DMS 273 (cell line): ENCODE results near the gene NLRC4.
"Not testable (repeated sequence)": the region's sequence is repeated elsewhere in the genome, so short reads cannot be mapped to it uniquely, and the experiment has no call there.

Experiments used
- DNase-seq: peaks from one replicate; lab custom pipeline; 2025; ENCODE audit not compliant: unreplicated experiment; lab: John Stamatoyannopoulos, UW

Gene NLRC4

DNA sequence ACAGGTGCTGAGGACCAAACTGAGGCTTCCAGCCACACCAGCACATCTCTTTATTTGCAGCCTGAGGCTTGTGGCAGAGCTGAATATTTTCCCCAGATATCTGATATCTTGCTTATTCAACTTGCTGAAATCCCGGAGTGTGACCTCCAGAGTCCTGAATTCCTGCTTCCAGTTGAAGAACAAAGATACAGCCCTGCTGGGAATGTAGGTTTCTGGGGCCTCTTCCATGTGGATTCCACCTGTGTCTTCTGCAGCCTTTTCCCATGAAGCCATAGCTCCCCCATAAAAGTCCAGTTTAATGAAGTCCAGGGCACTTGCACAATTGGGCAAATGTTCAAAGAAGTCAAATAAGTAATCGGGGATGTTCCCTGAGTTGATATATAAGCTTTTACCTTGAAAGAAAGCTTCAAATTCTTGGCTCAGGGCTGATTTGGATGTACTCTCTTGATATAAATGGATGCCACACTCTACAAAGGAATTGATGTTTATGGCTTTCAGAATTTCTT, 14.9 kb downstream of the NLRC4 start:
- DNase-seq, result no peak

GRCh38 chr2:32248299-32248698, 16.4 kb downstream of the NLRC4 start:
- no peak for DNase-seq

GRCh38 chr2:32246911-32247310, 17.8 kb downstream of the NLRC4 start:
- no peak for DNase-seq

DNA sequence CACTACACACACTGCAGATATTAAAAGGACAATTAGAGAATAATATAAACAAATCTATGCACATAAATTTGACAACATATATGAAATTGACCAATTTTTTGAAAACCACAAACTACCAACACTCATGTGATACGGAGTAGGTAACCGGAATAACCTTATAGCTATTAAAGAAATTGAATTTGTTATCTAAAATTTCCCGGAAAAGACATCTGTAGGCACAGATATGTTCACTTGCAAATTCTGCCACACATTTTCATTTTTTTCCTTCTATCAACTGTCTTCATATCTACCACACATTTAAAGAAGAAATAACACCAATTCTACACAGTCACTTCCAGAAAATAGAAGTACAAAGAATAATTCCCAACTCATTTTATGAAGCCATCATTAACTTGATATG, 22.4 kb downstream of the NLRC4 start:
- DNase-seq, result no peak

- DNase-seq, result no peak
Measured at GRCh38 chr2:32237996-32238395, 26.7 kb downstream of the NLRC4 start.

DNA sequence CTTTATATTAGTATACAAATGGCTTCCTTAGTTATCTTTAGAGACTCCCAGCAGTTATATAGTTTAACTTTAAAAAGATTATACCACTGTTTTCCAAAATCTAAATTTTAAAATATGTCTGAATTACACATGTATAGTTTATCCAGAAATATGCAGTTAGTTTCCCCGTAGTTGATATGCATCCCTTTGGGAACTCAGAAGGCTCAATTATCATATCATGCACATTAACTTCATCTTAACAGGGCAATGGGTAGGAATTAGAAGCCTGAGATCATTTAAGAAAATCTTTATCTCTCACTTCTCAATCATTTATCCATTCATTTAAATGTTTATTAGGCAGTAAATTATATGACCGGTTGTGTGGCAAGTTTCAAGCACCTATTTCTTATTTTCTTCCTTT, 27.2 kb downstream of the NLRC4 start:
- no peak for DNase-seq

DNA sequence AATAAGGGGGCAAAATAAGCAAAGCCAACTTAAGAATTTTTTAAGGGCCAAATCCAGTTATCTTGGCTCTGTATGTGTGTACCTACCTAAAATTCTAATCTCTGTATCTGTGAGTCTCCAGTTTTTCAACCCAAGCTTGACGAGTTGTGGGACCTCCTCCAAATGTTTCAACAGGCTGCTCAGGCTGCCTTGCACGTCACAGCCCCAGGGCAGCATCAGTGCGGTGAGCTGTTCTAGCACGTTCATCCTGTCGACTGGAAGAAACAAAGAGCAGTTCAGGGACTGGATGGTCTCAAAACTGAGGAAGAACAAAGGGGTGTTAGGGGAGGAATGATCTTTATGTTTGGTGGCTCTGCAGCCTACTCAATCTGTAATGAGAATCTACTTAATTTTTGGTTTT, 29.4 kb downstream of the NLRC4 start:
- DNase-seq, result no peak

DNA sequence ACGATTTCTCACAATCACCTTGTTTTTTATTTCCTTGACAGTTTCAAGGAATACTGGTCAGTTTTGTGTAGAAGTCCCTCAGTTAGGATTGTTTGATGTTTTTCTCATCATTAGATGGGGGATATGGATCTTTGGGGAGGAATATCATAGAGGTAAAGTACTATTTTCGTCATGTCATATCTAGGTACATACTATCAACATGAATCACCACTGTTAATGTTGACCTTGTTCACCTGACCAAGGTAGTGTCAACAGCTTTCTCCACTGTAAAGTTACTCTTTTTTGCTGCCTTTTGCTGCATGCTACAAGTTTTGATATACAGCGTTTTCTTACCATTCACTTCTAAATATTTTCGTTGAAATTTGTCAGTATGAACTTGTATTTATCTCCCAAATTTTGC, 32.7 kb downstream of the NLRC4 start:
- no peak for DNase-seq

DNA sequence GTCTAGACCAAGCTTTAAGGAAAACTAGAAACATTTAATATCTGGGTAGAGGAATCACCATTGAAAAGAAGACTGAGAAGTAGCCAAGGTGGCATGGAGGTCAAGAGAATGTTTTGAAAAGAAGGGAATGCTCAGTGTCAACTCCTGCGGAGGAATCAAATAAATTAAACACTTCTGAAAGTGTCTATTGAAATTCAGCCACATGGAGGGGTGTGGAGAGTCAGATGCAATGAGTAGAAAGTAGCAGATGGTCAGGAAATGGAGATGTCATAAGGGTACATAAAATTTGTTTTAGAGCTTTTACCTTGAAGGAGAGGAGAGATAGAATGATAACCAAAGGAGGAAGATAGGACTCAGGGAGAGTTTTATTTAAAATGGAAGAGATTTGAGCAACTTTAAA, 35.1 kb downstream of the NLRC4 start:
- peak; percentile 80 for DNase-seq

- no peak for DNase-seq
Measured at GRCh38 chr2:32228181-32228580, 36.5 kb downstream of the NLRC4 start.

- DNase-seq, result peak; percentile 8
Measured at GRCh38 chr2:32227492-32227891, 37.2 kb downstream of the NLRC4 start.

GRCh38 chr2:32222966-32223365, 41.7 kb downstream of the NLRC4 start:
- no peak for DNase-seq

GRCh38 chr2:32220445-32220844, 44.2 kb downstream of the NLRC4 start:
- no peak for DNase-seq

DNA sequence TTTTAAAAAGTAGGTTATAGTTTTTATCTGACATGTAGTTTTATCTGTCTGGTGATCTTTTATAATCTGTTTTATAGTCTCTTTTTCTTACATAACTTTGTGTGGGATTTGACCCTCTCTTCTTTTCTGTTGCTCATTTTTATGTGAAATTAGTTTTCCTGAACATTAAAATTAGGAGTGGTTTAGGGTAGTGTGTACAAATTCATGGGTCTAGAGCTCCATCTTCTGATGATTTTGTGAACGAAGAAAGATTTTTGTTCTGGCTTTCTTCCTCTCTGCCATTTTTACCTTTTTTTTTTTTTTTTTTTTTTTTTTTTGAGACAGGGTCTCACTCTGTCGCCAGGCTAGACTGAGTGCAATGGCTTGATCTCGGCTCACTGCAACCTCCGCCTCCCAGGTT, 52.4 kb downstream of the NLRC4 start:
- peak; percentile 11 for DNase-seq

- peak; percentile 18 for DNase-seq
Measured at GRCh38 chr2:32210767-32211408, 53.8 kb downstream of the NLRC4 start.

- DNase-seq, result not testable (repeated sequence)
Measured at GRCh38 chr2:32203428-32203827, 61.3 kb downstream of the NLRC4 start.

- DNase-seq, result no peak
Measured at GRCh38 chr2:32200814-32201213, 63.9 kb downstream of the NLRC4 start.

DNA sequence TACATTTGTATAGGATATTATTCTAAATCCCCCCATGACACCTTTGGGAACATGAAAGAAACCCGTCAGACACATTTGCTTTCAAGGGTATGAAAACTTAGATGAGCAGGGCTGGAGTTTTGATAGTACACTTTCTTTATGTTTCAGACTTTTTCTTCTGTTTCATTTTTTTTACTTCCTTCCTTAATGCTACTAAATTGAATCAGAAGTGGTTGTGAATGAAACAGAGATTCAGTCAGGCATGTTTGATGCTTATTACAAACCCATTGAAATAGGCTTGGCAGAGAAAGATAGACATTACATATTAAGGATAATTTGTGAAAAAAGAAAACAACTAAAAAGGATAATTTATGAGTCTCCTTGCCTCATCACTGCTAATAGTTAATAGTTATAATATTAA, 72.3 kb downstream of the NLRC4 start:
- DNase-seq, result no peak

DNA sequence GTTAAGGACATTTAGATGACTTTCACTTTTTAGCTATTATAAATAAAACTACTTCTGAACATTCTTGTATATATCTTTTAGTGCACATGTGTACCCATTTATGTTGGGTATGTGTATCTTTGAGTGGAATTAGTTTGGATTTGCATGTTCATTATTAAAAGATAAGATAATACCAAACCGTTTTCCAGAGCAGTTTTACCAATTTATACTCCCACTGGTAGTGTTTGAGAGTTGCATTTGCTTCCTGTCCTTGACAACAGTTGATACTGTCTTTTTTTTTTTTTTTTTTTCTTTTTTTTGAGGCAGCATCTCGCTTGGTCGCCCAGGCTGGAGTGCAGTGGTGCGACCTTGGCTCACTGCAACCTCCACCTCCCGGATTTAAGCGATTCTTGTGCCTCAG, 75.7 kb downstream of the NLRC4 start:
- no peak for DNase-seq

DNA sequence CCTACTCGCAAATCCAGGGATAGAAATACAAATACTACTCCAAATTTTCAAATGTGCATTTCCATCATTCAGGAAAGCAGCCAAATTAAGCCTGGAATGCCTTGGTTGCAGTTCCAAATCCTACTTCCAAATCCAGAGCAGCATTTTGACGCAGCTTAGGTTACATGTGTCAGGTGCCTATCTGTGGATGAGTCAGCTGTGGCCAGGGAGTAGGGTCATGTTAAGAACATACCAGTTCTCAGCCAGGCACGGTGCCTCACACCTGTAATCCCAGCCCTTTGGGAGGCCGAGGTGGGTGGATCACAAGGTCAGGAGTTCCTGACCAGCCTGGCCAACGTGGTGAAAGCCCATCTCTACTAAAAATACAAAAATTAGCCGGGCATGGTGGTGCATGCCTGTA, 82.0 kb downstream of the NLRC4 start:
- DNase-seq, result no peak
